DOHH2 (cell line): ENCODE data around the gene HOXB1.

Experiments
- H3F3A ChIP-seq: fragments of 200-600 bp; sonication (generic), shearing (Covaris generic); 2 replicates; pipeline ENCODE4 v1.6.0; 2016; ENCODE audit warnings: antibody characterized with exemption, mild to moderate bottlenecking; ENCODE audit not compliant: control insufficient read depth, insufficient read depth
- H3K27ac ChIP-seq: fragments of 200-600 bp; sonication (generic); 2 replicates; pipeline ENCODE4 v1.5.1; 2014; ENCODE audit warnings: low read depth, mild to moderate bottlenecking, low read length, moderate library complexity
- H3K27me3 ChIP-seq: fragments of 200-600 bp; sonication (generic); 2 replicates; pipeline ENCODE4 v1.6.1; 2014; ENCODE audit warnings: mild to moderate bottlenecking, low read length, mixed read lengths; ENCODE audit not compliant: control insufficient read depth
- H3K36me3 ChIP-seq: fragments of 200-600 bp; sonication (generic); 2 replicates; pipeline ENCODE4 v1.6.1; 2014; ENCODE audit warnings: mild to moderate bottlenecking, low read length, moderate library complexity, mixed read lengths; ENCODE audit not compliant: control insufficient read depth
- H3K4me1 ChIP-seq: fragments of 200-600 bp; sonication (generic); 2 replicates; pipeline ENCODE4 v1.6.1; 2014; ENCODE audit warnings: mild to moderate bottlenecking, low read length, mixed read lengths; ENCODE audit not compliant: control insufficient read depth
- H3K4me2 ChIP-seq: fragments of 200-600 bp; sonication (generic); 2 replicates; pipeline ENCODE4 v1.6.0; 2014; ENCODE audit warnings: mild to moderate bottlenecking, low read length, moderate library complexity
- H3K4me3 ChIP-seq: fragments of 200-600 bp; sonication (generic); 2 replicates; pipeline ENCODE4 v1.5.1; 2014; ENCODE audit warnings: mild to moderate bottlenecking, low read length, mixed read lengths
- H3K79me2 ChIP-seq: fragments of 200-600 bp; sonication (generic); 2 replicates; pipeline ENCODE4 v1.6.1; 2014; ENCODE audit warnings: mild to moderate bottlenecking, low read length, mixed read lengths; ENCODE audit not compliant: control insufficient read depth
- H3K9me2 ChIP-seq: fragments of 200-600 bp; sonication (generic); replicated peaks from 2 replicates; pipeline ENCODE4 v1.6.1; 2014; ENCODE audit warnings: mild to moderate bottlenecking, low read length, mixed read lengths; ENCODE audit not compliant: control insufficient read depth
- H3K9me3 ChIP-seq: fragments of 200-600 bp; sonication (generic); 2 replicates; pipeline ENCODE4 v1.6.1; 2014; ENCODE audit warnings: antibody characterized with exemption, low read length, mixed read lengths; ENCODE audit not compliant: control insufficient read depth, insufficient read depth
- H4K20me1 ChIP-seq: fragments of 200-600 bp; sonication (generic); 2 replicates; pipeline ENCODE4 v1.6.0; 2014; ENCODE audit warnings: low read depth, mild to moderate bottlenecking, antibody characterized with exemption, low read length, moderate library complexity; ENCODE audit not compliant: control insufficient read depth, insufficient read depth
- CTCF ChIP-seq: fragments of 200-600 bp; sonication (generic); IDR thresholded peaks from one replicate; pipeline ENCODE4 v1.5.1; 2014; ENCODE audit warnings: antibody characterized with exemption, mild to moderate bottlenecking, low read depth, low read length; ENCODE audit not compliant: poor library complexity, severe bottlenecking
- EZH2phosphoT487 ChIP-seq: fragments of 200-600 bp; sonication (generic); IDR thresholded peaks from 2 replicates; pipeline ENCODE4 v1.6.1; 2017; ENCODE audit warnings: borderline replicate concordance, mild to moderate bottlenecking, antibody characterized with exemption, low read length, moderate library complexity, mixed read lengths

The HOXB1 gene

GRCh38 chr17:48542698-48543106 is 11.9 kb upstream of the HOXB1 start:
- Histone ChIP-seq H3K4me2 (no peak overlapping the region), H3K4me3 (no peak overlapping the region), H3K79me2 (no peaks in the 10 kb centered on the region), H3K27me3 (peaks cover 71% of the 10 kb centered on the region), H3K9me2 (no peaks in the 10 kb centered on the region), H3F3A (no peaks in the 10 kb centered on the region), H3K27ac (no peak overlapping the region), H3K4me1 (no peaks in the 10 kb centered on the region), H4K20me1 (no peaks in the 10 kb centered on the region), H3K36me3 (no peaks in the 10 kb centered on the region), H3K9me3 (no peaks in the 10 kb centered on the region)
- no peak for TF ChIP-seq CTCF
- TF ChIP-seq EZH2phosphoT487 = no peak; the same call in 1 of the 2 replicates

- no peaks in the 10 kb centered on the region for H3K4me1 ChIP-seq
- H3K36me3 ChIP-seq = no peaks in the 10 kb centered on the region
- H3K27me3 ChIP-seq = peaks cover 69% of the 10 kb centered on the region
- H3K4me2 ChIP-seq = no peak overlapping the region
- H3F3A ChIP-seq = no peaks in the 10 kb centered on the region
- H4K20me1 ChIP-seq = no peaks in the 10 kb centered on the region
- no peak; the same call in 1 of the 2 replicates for TF ChIP-seq EZH2phosphoT487
- no peak for TF ChIP-seq CTCF
- H3K9me2 ChIP-seq = no peaks in the 10 kb centered on the region
- no peaks in the 10 kb centered on the region for H3K9me3 ChIP-seq
- no peaks in the 10 kb centered on the region for H3K79me2 ChIP-seq
- H3K27ac ChIP-seq = no peak overlapping the region
- H3K4me3 ChIP-seq = no peak overlapping the region
These were observed 11.4 kb upstream of the HOXB1 start for GRCh38 chr17:48542114-48542656.

GRCh38 chr17:48541577-48542113 is 10.8 kb upstream of the HOXB1 start:
- Histone ChIP-seq H3F3A (no peaks in the 10 kb centered on the region), H3K9me3 (no peaks in the 10 kb centered on the region), H3K79me2 (no peaks in the 10 kb centered on the region), H3K36me3 (no peaks in the 10 kb centered on the region), H3K4me2 (no peak overlapping the region), H3K4me3 (no peak overlapping the region), H3K4me1 (no peaks in the 10 kb centered on the region), H3K27me3 (peaks cover 64% of the 10 kb centered on the region), H3K9me2 (no peaks in the 10 kb centered on the region), H4K20me1 (no peaks in the 10 kb centered on the region), H3K27ac (no peak overlapping the region)
- TF ChIP-seq CTCF (no peak), EZH2phosphoT487 (no peak)
